ENCODE data around the gene TAF1C.

DNA sequence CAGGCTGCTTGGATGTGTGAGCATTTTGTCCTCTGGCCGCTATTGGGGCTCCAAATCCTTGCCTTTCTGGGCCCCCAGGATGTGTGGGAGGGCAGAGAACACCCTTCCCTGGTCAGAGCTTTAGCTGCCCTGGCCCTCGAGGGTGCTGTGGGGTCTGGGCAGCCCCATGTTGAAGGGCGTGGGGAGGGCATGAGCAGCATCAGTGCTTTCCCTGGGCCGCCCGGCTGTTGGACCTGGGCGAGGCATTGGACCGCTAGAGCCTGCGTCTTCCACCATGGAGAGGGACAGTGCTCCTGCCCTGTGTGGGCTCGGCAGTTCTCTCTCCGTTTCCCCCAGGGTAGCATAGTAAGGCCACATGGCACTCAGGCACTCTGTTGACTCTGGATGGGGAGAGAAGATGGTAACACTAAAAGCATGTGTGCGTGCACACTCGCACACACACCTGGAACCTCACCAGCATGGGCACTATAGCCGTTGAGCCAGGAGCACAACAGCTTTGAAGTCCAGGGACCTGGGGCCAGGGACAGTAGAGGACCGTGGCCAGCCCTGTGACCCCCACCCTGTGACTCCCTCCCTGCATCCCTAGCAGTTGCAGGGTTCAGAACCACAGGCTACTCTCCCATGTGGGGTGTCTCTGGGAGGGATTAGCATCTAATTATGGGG lies 10.7 kb upstream of the TAF1C start:
- TF ChIP-seq, protein P1, sequence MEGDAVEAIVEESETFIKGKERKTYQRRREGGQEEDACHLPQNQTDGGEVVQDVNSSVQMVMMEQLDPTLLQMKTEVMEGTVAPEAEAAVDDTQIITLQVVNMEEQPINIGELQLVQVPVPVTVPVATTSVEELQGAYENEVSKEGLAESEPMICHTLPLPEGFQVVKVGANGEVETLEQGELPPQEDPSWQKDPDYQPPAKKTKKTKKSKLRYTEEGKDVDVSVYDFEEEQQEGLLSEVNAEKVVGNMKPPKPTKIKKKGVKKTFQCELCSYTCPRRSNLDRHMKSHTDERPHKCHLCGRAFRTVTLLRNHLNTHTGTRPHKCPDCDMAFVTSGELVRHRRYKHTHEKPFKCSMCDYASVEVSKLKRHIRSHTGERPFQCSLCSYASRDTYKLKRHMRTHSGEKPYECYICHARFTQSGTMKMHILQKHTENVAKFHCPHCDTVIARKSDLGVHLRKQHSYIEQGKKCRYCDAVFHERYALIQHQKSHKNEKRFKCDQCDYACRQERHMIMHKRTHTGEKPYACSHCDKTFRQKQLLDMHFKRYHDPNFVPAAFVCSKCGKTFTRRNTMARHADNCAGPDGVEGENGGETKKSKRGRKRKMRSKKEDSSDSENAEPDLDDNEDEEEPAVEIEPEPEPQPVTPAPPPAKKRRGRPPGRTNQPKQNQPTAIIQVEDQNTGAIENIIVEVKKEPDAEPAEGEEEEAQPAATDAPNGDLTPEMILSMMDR (IDR thresholded peaks at IDR 0.05): no peak
- TF ChIP-seq POLR2A (IDR thresholded peaks at IDR 0.05): no peak
